ENCODE results near the gene SLC6A12. TPM values are rescaled to one million over a fixed set of nuclear protein-coding genes. Genes with fewer than 3 reads are reported as not detected.

SLC6A12 gene
- total RNA-seq, 1 donor from 2014 or later: 14.2 TPM

- Histone ChIP-seq H3K9me3 (no peaks in the 10 kb centered on the region), H3K4me1 (no peaks in the 10 kb centered on the region), H3K36me3 (no peaks in the 10 kb centered on the region), H3K27me3 (ENCODE audit: low read depth) (peaks cover 19% of the 10 kb centered on the region), H3K4me3 (no peak overlapping the region), H3K27ac (no peak overlapping the region)
- TF ChIP-seq CTCF (IDR thresholded peaks at IDR 0.05): no peak
- DNase-seq (no peak), ATAC-seq (no peak)
- intact Hi-C loops (cut with DNase I): no loop called here
Measured at GRCh38 chr12:256958-257357, 43.0 kb upstream of the SLC6A12 start.

GRCh38 chr12:256225-256624 lies 42.3 kb upstream of the SLC6A12 start:
- ATAC-seq (no peak), DNase-seq (no peak)
- Histone ChIP-seq H3K9me3 (no peaks in the 10 kb centered on the region), H3K4me3 (no peak overlapping the region), H3K27me3 (ENCODE audit: low read depth) (peaks cover 19% of the 10 kb centered on the region), H3K27ac (no peak overlapping the region), H3K36me3 (no peaks in the 10 kb centered on the region), H3K4me1 (no peaks in the 10 kb centered on the region)
- intact Hi-C loops (cut with DNase I): no loop called here
- no peak for TF ChIP-seq CTCF (IDR thresholded peaks at IDR 0.05)

GRCh38 chr12:254912-255311 lies 41.0 kb upstream of the SLC6A12 start:
- no peak overlapping the region for H3K27ac ChIP-seq
- no peaks in the 10 kb centered on the region for H3K9me3 ChIP-seq
- intact Hi-C loops (cut with DNase I): no loop called here
- TF ChIP-seq CTCF (IDR thresholded peaks at IDR 0.05): no peak
- no peak overlapping the region for H3K4me3 ChIP-seq
- DNase-seq (no peak), ATAC-seq (no peak)
- peaks cover 18% of the 10 kb centered on the region for H3K27me3 ChIP-seq (ENCODE audit: low read depth)
- no peaks in the 10 kb centered on the region for H3K36me3 ChIP-seq
- H3K4me1 ChIP-seq: no peaks in the 10 kb centered on the region

DNA sequence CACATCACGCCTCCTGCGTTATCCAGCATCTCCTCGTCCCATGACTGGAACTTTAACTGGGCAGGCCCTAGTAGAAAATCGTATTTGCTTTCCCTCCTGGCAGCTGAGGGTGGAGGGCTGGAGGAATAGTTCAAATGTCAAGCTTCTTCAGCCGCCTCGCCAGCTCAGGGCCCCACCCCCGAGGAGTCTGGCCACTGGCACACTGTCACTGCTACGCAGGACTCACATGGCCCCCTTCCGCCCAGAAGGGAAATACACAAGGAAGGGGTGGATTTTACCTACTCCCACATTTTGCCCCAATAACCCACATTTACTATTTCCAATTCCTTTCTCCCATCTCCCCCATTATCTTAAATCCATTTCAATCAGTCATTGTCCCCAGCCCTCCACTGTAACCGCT lies 40.1 kb upstream of the SLC6A12 start:
- Histone ChIP-seq H3K36me3 (no peaks in the 10 kb centered on the region), H3K27ac (no peak overlapping the region), H3K4me1 (no peaks in the 10 kb centered on the region), H3K4me3 (no peak overlapping the region), H3K27me3 (ENCODE audit: low read depth) (peaks cover 12% of the 10 kb centered on the region), H3K9me3 (no peaks in the 10 kb centered on the region)
- intact Hi-C loops (cut with DNase I): no loop called here
- ATAC-seq: no peak
- TF ChIP-seq CTCF (IDR thresholded peaks at IDR 0.05): no peak
- DNase-seq: no peak

- Histone ChIP-seq H3K27me3 (ENCODE audit: low read depth) (peaks cover 8% of the 10 kb centered on the region), H3K4me1 (no peaks in the 10 kb centered on the region), H3K4me3 (no peak overlapping the region), H3K27ac (no peak overlapping the region), H3K9me3 (no peaks in the 10 kb centered on the region), H3K36me3 (no peaks in the 10 kb centered on the region)
- intact Hi-C loops (cut with DNase I): no loop called here
- DNase-seq (no peak), ATAC-seq (peak in 1 of 2 donors; percentile 25)
- TF ChIP-seq CTCF (IDR thresholded peaks at IDR 0.05): no peak
Measured at GRCh38 chr12:253116-253831, 39.3 kb upstream of the SLC6A12 start.
